Measurements from ENCODE around the gene ADCK1.

DNA sequence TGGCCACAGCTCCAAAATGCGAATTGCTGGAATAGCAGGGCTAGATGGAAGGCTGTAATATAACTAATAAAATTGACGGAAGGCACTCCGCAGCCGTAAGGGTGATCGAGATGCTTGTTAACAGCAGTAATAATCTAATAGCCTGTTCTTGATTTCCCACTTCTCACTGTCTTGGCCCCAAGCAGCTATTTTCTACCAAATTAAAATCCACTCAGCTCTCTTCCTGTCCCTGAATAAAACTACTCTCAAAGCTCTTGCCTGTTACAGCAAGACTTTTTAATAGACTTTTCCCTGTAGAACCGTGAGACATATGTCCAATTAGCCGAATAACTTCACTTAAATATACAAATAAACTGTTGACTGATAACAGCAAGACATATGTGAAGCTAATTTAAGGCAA is 38.0 kb downstream of the ADCK1 start:
- TF ChIP-seq POLR2AphosphoS5 (IDR thresholded peaks at IDR 0.05) (no peak), CTCF (IDR thresholded peaks at IDR 0.05) (no peak), POLR2A (IDR thresholded peaks at IDR 0.05) (no peak), EP300 (IDR thresholded peaks at IDR 0.05) (no peak)
